Inferior parietal cortex (tissue), 1 donor: ENCODE results near the gene FHL1.

Experiments
- DNase-seq: peaks from one replicate; pipeline ENCODE4 v3.0.0-alpha.2; 2016; ENCODE audit errors: extremely low spot score

The FHL1 gene

DNA sequence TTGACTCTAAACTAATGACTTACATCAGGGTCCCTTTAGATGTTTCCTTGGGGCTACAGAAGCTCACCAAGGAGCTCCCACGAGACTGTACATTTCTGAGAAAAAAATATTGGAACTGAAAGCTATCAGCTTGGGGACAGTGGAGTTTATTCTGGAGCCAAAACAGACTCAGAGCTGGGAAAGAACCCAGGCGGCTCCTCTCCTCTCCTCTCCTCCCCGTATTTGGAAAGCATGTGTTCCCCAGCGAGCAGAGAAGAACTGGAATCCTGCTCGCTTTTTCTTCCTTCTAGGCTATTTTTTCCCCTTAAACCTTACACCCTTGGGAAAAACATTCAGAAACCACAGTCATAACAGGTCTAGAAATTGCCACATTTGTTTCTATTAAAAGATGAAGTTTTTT, 108.2 kb downstream of the FHL1 start:
- no peak for DNase-seq

- no peak for DNase-seq
These were observed 108.7 kb downstream of the FHL1 start for GRCh38 chrX:136256026-136256425.

GRCh38 chrX:136258951-136259350, 111.6 kb downstream of the FHL1 start:
- DNase-seq: no peak

GRCh38 chrX:136259543-136259942, 112.2 kb downstream of the FHL1 start:
- peak; percentile 25 for DNase-seq

DNA sequence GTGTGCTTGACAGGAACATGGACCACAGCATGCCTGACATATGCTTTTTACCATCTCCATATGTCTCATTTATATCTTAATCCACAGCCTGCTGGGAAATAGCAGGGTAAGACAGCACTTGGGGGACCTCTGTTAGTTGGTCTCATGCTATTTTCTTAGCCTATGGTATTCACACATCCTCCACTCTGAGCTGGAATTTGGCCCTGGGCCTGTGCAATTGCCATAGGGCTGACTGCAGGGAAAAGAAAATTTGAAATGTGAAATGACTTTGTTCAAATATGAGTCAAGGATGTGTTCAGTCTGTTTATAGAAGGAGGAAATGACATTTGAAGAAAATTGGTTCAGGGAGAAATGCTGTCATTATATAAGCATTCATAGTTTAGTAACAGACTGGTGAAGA, 113.4 kb downstream of the FHL1 start:
- no peak for DNase-seq
